ENCODE results near the gene RFFL.

RFFL gene

GRCh38 chr17:35025541-35025940, 38.0 kb downstream of the RFFL start:
- H3K27ac ChIP-seq = no peak overlapping the region
- TF ChIP-seq, protein P1, sequence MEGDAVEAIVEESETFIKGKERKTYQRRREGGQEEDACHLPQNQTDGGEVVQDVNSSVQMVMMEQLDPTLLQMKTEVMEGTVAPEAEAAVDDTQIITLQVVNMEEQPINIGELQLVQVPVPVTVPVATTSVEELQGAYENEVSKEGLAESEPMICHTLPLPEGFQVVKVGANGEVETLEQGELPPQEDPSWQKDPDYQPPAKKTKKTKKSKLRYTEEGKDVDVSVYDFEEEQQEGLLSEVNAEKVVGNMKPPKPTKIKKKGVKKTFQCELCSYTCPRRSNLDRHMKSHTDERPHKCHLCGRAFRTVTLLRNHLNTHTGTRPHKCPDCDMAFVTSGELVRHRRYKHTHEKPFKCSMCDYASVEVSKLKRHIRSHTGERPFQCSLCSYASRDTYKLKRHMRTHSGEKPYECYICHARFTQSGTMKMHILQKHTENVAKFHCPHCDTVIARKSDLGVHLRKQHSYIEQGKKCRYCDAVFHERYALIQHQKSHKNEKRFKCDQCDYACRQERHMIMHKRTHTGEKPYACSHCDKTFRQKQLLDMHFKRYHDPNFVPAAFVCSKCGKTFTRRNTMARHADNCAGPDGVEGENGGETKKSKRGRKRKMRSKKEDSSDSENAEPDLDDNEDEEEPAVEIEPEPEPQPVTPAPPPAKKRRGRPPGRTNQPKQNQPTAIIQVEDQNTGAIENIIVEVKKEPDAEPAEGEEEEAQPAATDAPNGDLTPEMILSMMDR (conservative IDR thresholded peaks at IDR 0.05) = no peak
- TF ChIP-seq ZFX (IDR thresholded peaks at IDR 0.05) = no peak

- no peak for TF ChIP-seq ZFX (IDR thresholded peaks at IDR 0.05)
- TF ChIP-seq, protein P1 (conservative IDR thresholded peaks at IDR 0.05) = no peak
- no peak overlapping the region for H3K27ac ChIP-seq
Observed at GRCh38 chr17:35023538-35023937, 40.0 kb downstream of the RFFL start.

DNA sequence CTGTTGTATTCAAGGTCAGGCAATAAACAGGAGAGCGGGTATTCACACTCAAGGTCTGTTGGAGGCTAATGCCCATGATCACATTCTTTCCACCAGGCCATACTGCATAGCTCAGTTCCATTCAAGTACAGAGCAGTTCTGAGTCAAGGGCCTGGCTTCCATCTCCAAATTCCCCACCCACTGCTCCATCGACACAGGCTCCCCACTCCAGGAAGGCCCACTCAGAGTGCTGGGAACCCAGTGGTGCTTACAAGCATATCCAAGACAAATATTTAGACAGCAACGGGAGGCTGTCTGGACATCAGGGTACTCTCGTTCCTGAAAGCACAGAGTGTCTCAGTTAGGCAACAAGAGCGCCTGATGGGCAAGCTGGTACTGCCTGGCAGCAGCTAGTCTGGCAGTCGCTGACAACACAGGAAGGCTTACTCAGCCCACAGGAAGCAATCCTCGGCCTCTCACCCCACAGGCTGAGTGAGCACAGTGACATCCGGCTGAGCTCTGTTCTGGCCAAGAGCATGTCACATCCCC, 40.9 kb downstream of the RFFL start:
- TF ChIP-seq, protein P1 (conservative IDR thresholded peaks at IDR 0.05) = no peak
- TF ChIP-seq ZFX (IDR thresholded peaks at IDR 0.05) = no peak
- H3K27ac ChIP-seq = peak overlapping the region; percentile 11; the same call in 1 of the 2 replicates

- no peak for TF ChIP-seq ZFX (IDR thresholded peaks at IDR 0.05)
- TF ChIP-seq, protein P1 (conservative IDR thresholded peaks at IDR 0.05) = no peak
- H3K27ac ChIP-seq = no peak overlapping the region
Observed at GRCh38 chr17:35021520-35022380, 41.8 kb downstream of the RFFL start.

DNA sequence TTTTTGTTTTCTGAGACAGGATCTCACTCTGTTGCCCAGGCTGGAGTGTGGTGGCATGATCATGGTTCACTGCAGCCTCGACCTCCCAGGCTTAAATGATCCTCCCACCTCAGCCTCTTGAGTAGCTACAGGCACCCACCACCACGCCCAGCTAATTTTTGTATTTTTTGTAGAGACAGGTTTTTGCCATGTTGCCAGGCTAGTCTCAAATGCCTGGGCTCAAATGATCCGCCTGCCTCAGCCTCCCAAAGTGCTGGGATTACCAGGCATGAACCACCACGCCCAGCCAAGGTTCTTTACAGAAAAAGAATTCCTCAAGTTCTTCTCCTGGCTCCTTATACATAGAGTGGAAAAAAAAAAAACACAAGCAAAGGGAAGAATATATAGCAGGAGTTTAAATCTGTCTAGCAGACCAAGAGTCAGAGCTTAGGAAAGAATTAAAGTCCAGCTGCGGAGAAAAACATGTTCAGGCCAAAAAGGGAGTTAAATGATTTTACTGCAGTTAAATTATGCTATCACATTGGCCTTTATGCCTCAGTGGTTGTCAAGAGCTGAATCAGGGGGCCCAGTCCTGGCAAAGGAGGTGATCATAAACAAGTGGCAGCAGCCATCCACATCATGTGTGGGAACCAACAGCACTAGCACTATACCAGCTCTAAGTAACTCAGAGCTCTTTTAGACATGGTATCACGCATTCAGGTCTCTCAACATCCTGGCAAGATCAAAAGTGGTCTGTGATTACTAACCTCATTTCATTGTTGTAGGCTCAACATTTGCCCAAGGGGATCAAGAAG, 43.9 kb downstream of the RFFL start:
- TF ChIP-seq, protein P1 (conservative IDR thresholded peaks at IDR 0.05) = no peak
- TF ChIP-seq ZFX (IDR thresholded peaks at IDR 0.05) = no peak
- peak overlapping the region; percentile 12; the same call in 1 of the 2 replicates for H3K27ac ChIP-seq

DNA sequence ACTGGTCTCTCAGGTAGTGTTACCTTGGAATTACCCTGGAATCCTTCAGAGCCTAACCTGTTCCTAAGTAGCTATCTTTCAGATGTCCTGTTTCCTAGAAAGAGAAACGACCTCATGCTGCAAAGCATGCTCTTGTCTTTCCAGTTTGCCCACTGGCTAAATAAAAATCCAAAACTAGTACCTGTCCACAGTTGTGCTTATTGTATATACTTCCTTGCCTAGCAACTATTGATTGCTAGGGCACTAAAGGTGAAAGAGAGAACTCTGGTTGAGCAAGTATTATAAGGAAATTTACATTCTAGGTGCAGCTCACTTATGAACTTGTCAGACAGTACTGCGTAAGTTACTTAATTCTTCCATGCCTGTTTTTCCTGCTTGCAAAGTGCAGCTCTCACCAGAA, 44.7 kb downstream of the RFFL start:
- TF ChIP-seq, protein P1 (conservative IDR thresholded peaks at IDR 0.05) = no peak
- no peak for TF ChIP-seq ZFX (IDR thresholded peaks at IDR 0.05)
- peak overlapping the region; percentile 29; the same call in 1 of the 2 replicates for H3K27ac ChIP-seq
